Colonic mucosa (tissue), 4 donors: ENCODE measurements around the gene ZSWIM4. TPM values are rescaled to one million over a fixed set of nuclear protein-coding genes. Genes with fewer than 3 reads are reported as not detected.

Experiments used
- DNase-seq: peaks from one replicate; pipeline ENCODE4 v3.0.0-alpha.2; 2020
- H3K27ac ChIP-seq: fragments of 200-600 bp; one replicate; pipeline ENCODE4 v1.8.0; 2021
- H3K27me3 ChIP-seq: fragments of 200-600 bp; one replicate; pipeline ENCODE4 v1.8.0; 2021
- H3K36me3 ChIP-seq: fragments of 200-600 bp; one replicate; pipeline ENCODE4 v1.8.0; 2021
- H3K4me1 ChIP-seq: fragments of 200-600 bp; one replicate; pipeline ENCODE4 v1.8.0; 2021; ENCODE audit warnings: mild to moderate bottlenecking
- H3K4me3 ChIP-seq: fragments of 200-600 bp; one replicate; pipeline ENCODE4 v1.8.0; 2021
- H3K9ac ChIP-seq, 2 donors: one replicate each; pipeline ENCODE4 v1.7.0; 2013; ENCODE audit warnings: control low read depth in 2 of 2, low read depth in 2 of 2, low read length in 2 of 2
- H3K9me3 ChIP-seq: fragments of 200-600 bp; one replicate; pipeline ENCODE4 v1.8.0; 2021
- CTCF ChIP-seq: fragments of 200-600 bp; IDR thresholded peaks from one replicate; pipeline ENCODE4 v1.8.0; 2022; ENCODE audit warnings: antibody characterized with exemption, mild to moderate bottlenecking
- intact Hi-C: fragments of 100-400 bp; cut with DNase I; formaldehyde crosslinking; loops from one replicate; pipeline ENCODE4 v1.14.1; 2022
- total RNA-seq, 2 donors: library from RNA; stranded (reverse); fragmentation: NEBNext Ultra II Directional in 1 of 2; extraction: Animal tissue kit (Norgen Biotek cat#: 25700) in 1 of 2; gene quantifications; one replicate each; pipeline ENCODE4 v1.2.1, GENCODE V29; 2021
- donor health status: healthy.
- donor health status: DM: no; HTN: no; CAD: no.
- donor health status: DM: no; HTN: no; CAD: no.

The ZSWIM4 gene
- total RNA-seq, 2 donors from 2014 or later = 2.9 to 4.3 TPM

DNA sequence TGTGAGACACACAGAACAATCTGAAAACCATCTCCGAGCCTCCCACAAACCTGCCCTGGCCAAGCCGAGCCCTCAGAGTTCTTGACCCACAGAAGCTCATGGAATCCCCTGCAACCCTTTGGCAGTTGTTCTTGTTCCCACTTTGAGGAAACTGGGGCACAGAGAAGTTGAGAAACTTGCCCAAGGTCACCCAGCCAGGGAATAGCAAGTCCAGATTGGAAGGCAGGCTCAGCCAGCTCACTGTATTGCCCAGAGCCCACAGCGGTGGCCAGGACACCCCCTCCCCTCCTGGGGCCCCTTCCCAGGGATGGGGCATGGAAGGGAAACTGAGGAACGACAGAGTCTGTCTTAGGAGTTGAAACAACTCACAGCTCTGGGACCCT lies 1.8 kb downstream of the ZSWIM4 start:
- Histone ChIP-seq H3K27me3 (no peaks in the 10 kb centered on the region), H3K9ac (peak overlapping the region in 1 of 2 donors; percentile 76), H3K9me3 (no peaks in the 10 kb centered on the region), H3K4me3 (no peak overlapping the region), H3K4me1 (no peaks in the 10 kb centered on the region), H3K36me3 (no peaks in the 10 kb centered on the region), H3K27ac (peak overlapping the region; percentile 56)
- TF ChIP-seq CTCF = no peak
- no peak for DNase-seq
- intact Hi-C loops = loop anchor here (5.0 kb wide), 1 partner anchor 35 kb away; no protein-coding TSS in a partner anchor

GRCh38 chr19:13797870-13798269 lies 2.6 kb downstream of the ZSWIM4 start:
- intact Hi-C loops = loop anchor here (5.0 kb wide), 1 partner anchor 34 kb away; no protein-coding TSS in a partner anchor
- no peak overlapping the region for H3K9ac ChIP-seq

GRCh38 chr19:13799669-13800068 lies 4.4 kb downstream of the ZSWIM4 start:
- Histone ChIP-seq H3K9me3 (no peaks in the 10 kb centered on the region), H3K4me3 (no peak overlapping the region), H3K4me1 (no peaks in the 10 kb centered on the region), H3K27ac (no peak overlapping the region), H3K27me3 (no peaks in the 10 kb centered on the region), H3K36me3 (no peaks in the 10 kb centered on the region), H3K9ac (no peak overlapping the region)
- DNase-seq = no peak
- intact Hi-C loops = loop anchor here (5.0 kb wide), 1 partner anchor 33 kb away; no protein-coding TSS in a partner anchor
- no peak for TF ChIP-seq CTCF

More at GRCh38 chr19:13797870-13798269, 2.6 kb downstream of the ZSWIM4 start:
- no peak overlapping the region for H3K4me3 ChIP-seq
- no peaks in the 10 kb centered on the region for H3K4me1 ChIP-seq
- H3K27ac ChIP-seq = no peak overlapping the region
- no peaks in the 10 kb centered on the region for H3K27me3 ChIP-seq
- DNase-seq = no peak
- H3K36me3 ChIP-seq = no peaks in the 10 kb centered on the region
- H3K9me3 ChIP-seq = no peaks in the 10 kb centered on the region
- TF ChIP-seq CTCF = no peak

GRCh38 chr19:13803038-13803437 lies 7.8 kb downstream of the ZSWIM4 start:
- no peak for TF ChIP-seq CTCF
- H3K9ac ChIP-seq = no peak overlapping the region
- no peaks in the 10 kb centered on the region for H3K27me3 ChIP-seq
- no peaks in the 10 kb centered on the region for H3K9me3 ChIP-seq
- no peaks in the 10 kb centered on the region for H3K36me3 ChIP-seq
- H3K4me3 ChIP-seq = no peak overlapping the region
- intact Hi-C loops = no loop called here
- no peaks in the 10 kb centered on the region for H3K4me1 ChIP-seq
- H3K27ac ChIP-seq = no peak overlapping the region
- DNase-seq = no peak

- intact Hi-C loops = no loop called here
Measured at GRCh38 chr19:13804830-13805683, 9.8 kb downstream of the ZSWIM4 start.

More at GRCh38 chr19:13804830-13805683, 9.8 kb downstream of the ZSWIM4 start:
- H3K36me3 ChIP-seq = no peaks in the 10 kb centered on the region
- no peak overlapping the region for H3K9ac ChIP-seq
- H3K4me1 ChIP-seq = no peaks in the 10 kb centered on the region
- DNase-seq = no peak
- H3K9me3 ChIP-seq = no peaks in the 10 kb centered on the region
- no peaks in the 10 kb centered on the region for H3K27me3 ChIP-seq
- no peak overlapping the region for H3K27ac ChIP-seq
- H3K4me3 ChIP-seq = no peak overlapping the region
- TF ChIP-seq CTCF = no peak
